PC-3 (cell line): ENCODE results near the gene TMEM114. TPM values are rescaled to one million over a fixed set of nuclear protein-coding genes. Genes with fewer than 3 reads are reported as not detected.

Source experiments
- ATAC-seq: fragments of 200-7000 bp; cut with Tn5 transposase; 2 replicates; pipeline ENCODE4 v1.9.1; 2020; ENCODE audit warnings: mild to moderate bottlenecking, moderate library complexity
- BruUV-seq: library from RNA; stranded (reverse); fragments of 400-500 nt; replicated peaks from 2 replicates; lab custom pipeline; 2021; lab: Mats Ljungman, UMichigan
- CTCF ChIA-PET: fragments of 300-600 bp; sonication (Branson Sonifier 250); formaldehyde crosslinking; loops from one replicate; lab custom pipeline; 2022; ENCODE audit warnings: antibody characterized with exemption; lab: Charles Lee
- POLR2A ChIA-PET: fragments of 300-600 bp; sonication (Branson Sonifier 250); formaldehyde crosslinking; loops from one replicate; lab custom pipeline; 2022; ENCODE audit warnings: antibody characterized with exemption; ENCODE audit not compliant: unreplicated experiment; lab: Charles Lee
- DNase-seq: peaks from one replicate; pipeline ENCODE4 v3.0.0-alpha.2; 2015
- H2AFZ ChIP-seq: fragments of 300-600 bp; sonication (generic); 2 replicates; pipeline ENCODE4 v1.6.0; 2016; ENCODE audit warnings: antibody characterized with exemption, low read length
- H3F3A ChIP-seq: fragments of 300-600 bp; sonication (generic); one replicate; pipeline ENCODE4 v1.6.0; 2017; ENCODE audit warnings: antibody characterized with exemption, low read length, control low read depth, mild to moderate bottlenecking; ENCODE audit not compliant: unreplicated experiment
- H3K27ac ChIP-seq: fragments of 300-600 bp; sonication (generic); 2 replicates; pipeline ENCODE4 v1.5.1; 2016; ENCODE audit warnings: mild to moderate bottlenecking, low read length
- H3K27me3 ChIP-seq: fragments of 300-600 bp; sonication (generic); 2 replicates; pipeline ENCODE4 v1.6.1; 2016; ENCODE audit warnings: low read length, mixed read lengths
- H3K36me3 ChIP-seq: fragments of 300-600 bp; sonication (generic); 2 replicates; pipeline ENCODE4 v1.6.1; 2016; ENCODE audit warnings: low read depth, mixed run types, low read length, mixed read lengths
- H3K4me1 ChIP-seq: fragments of 300-600 bp; sonication (generic); 2 replicates; pipeline ENCODE4 v1.5.1; 2016; ENCODE audit warnings: low read length; ENCODE audit not compliant: insufficient read depth
- H3K4me2 ChIP-seq: fragments of 300-600 bp; sonication (generic); 2 replicates; pipeline ENCODE4 v1.6.0; 2016; ENCODE audit warnings: low read length
- H3K4me3 ChIP-seq: fragments of 300-600 bp; sonication (generic); 2 replicates; pipeline ENCODE4 v1.5.1; 2016; ENCODE audit warnings: mild to moderate bottlenecking, low read length, mixed read lengths
- H3K79me2 ChIP-seq: fragments of 300-600 bp; sonication (generic); 2 replicates; pipeline ENCODE4 v1.6.1; 2017; ENCODE audit warnings: low read length, mixed read lengths
- H3K9ac ChIP-seq: fragments of 300-600 bp; sonication (generic); 2 replicates; pipeline ENCODE4 v1.6.0; 2016; ENCODE audit warnings: mild to moderate bottlenecking, low read length
- H3K9me2 ChIP-seq: fragments of 300-600 bp; sonication (generic); replicated peaks from 2 replicates; pipeline ENCODE4 v1.6.1; 2016; ENCODE audit warnings: mixed run types, low read length, mixed read lengths
- H3K9me3 ChIP-seq: fragments of 300-600 bp; sonication (generic); 2 replicates; pipeline ENCODE4 v1.6.1; 2016; ENCODE audit warnings: low read length, mixed read lengths
- H4K20me1 ChIP-seq: fragments of 300-600 bp; sonication (generic); 2 replicates; pipeline ENCODE4 v1.6.1; 2016; ENCODE audit warnings: low read length, mixed read lengths
- CTCF ChIP-seq: fragments of 300-600 bp; sonication (generic); conservative IDR thresholded peaks from 2 replicates; pipeline ENCODE4 v1.5.1; 2017; ENCODE audit warnings: antibody characterized with exemption, low read depth, mild to moderate bottlenecking, low read length
- EZH2 ChIP-seq: fragments of 300-600 bp; sonication (generic); IDR thresholded peaks from one replicate; pipeline ENCODE4 v1.6.1; 2017; ENCODE audit warnings: antibody characterized with exemption, mild to moderate bottlenecking, low read length; ENCODE audit not compliant: unreplicated experiment
- EZH2phosphoT487 ChIP-seq: fragments of 300-600 bp; sonication (generic); IDR thresholded peaks from 2 replicates; pipeline ENCODE4 v1.6.1; 2018; ENCODE audit warnings: mild to moderate bottlenecking, antibody characterized with exemption, low read length, borderline replicate concordance
- intact Hi-C: fragments of 100-400 bp; cut with micrococcal nuclease; formaldehyde crosslinking; loops from 2 replicates; pipeline ENCODE4 v1.9.0; 2023
- total RNA-seq: library from RNA; depleted of rRNA; stranded (reverse); fragments of >200 nt; gene quantifications from 2 replicates; pipeline ENCODE4 v1.2.3, GENCODE V29; 2014

Gene TMEM114
- total RNA-seq, 1 experiment from 2014 or later = not detected

DNA sequence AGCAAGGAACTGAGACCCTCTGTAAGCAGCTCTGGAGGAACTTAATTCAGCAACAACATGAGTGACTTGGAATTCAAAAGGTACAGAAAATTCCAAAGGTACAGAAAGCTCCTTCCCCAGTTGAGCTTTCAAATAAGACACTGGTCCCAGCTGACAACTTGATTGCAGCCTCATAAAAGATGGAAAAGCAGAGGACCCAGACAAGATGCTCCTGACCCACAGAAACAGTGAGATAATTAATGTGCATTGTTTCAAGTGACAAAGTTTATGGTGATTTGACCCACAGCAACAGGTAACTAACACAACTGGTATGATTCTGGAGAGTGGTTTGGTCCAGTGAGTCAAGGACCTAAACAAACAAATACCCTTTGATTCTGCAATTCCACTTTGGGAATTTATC is 15.2 kb upstream of the TMEM114 start:
- POLR2A ChIA-PET = no interaction called here
- CTCF ChIA-PET = no interaction called here
- BruUV-seq = no TSS peak

DNA sequence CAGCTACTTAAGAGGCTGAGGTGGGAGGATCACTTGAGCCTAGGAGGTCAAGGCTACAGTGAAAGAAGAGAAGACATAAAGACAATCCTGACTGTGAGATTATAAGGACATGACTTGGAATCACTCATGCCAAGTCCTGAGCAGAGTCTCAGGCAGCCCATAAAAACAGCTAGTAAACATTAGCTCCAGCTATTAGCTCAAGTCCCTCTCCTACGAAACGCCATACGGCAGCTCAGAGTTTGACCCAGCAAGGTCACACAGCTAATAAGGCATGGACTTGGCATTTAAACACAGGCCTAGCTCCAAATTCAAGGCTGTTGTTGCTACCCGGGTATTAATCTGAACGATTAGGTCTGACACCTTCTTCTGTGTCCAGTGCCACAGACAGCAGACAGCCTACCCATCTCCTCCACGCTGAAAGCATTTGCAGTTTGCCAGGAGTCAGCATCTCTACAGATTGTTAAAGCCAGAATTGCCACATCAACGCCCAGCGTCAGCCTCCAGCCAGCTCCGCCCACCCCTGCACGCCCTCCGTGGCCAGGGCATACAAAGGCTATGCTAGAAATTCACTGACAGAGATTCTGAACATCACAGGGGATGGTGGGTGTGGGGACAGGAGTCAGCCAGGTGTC is 9.9 kb upstream of the TMEM114 start:
- ChIA-PET POLR2A (no interaction called here), CTCF (no interaction called here)
- TF ChIP-seq CTCF (no peak), EZH2 (no peak), EZH2phosphoT487 (no peak)
- H3K4me3 ChIP-seq = no peak overlapping the region
- H3K79me2 ChIP-seq = no peaks in the 10 kb centered on the region
- ATAC-seq = no peak
- H3K9me2 ChIP-seq = no peaks in the 10 kb centered on the region
- BruUV-seq = no TSS peak
- no peak for DNase-seq
- no peak overlapping the region for H3K4me2 ChIP-seq
- no peaks in the 10 kb centered on the region for H3K4me1 ChIP-seq
- no peak overlapping the region for H2AFZ ChIP-seq
- H3K9ac ChIP-seq = no peak overlapping the region
- H4K20me1 ChIP-seq = no peaks in the 10 kb centered on the region
- no peaks in the 10 kb centered on the region for H3F3A ChIP-seq
- H3K27ac ChIP-seq = no peak overlapping the region
- H3K27me3 ChIP-seq = peaks cover 16% of the 10 kb centered on the region
- intact Hi-C loops = no loop called here
- no peaks in the 10 kb centered on the region for H3K9me3 ChIP-seq
- H3K36me3 ChIP-seq = no peaks in the 10 kb centered on the region

More for the DNA sequence above, 15.2 kb upstream of the TMEM114 start:
- ATAC-seq (no peak), DNase-seq (no peak)
- intact Hi-C loops = no loop called here
- H2AFZ ChIP-seq = no peak overlapping the region
- H3K4me1 ChIP-seq = no peaks in the 10 kb centered on the region
- no peaks in the 10 kb centered on the region for H3K9me3 ChIP-seq
- no peak overlapping the region for H3K27ac ChIP-seq
- peaks cover 9% of the 10 kb centered on the region; the same call in 1 of the 2 replicates for H3K27me3 ChIP-seq
- no peaks in the 10 kb centered on the region for H3K79me2 ChIP-seq
- TF ChIP-seq CTCF = no peak
- TF ChIP-seq EZH2 = no peak
- TF ChIP-seq EZH2phosphoT487 = no peak
- H3K9me2 ChIP-seq = no peaks in the 10 kb centered on the region
- H3F3A ChIP-seq = no peaks in the 10 kb centered on the region
- H4K20me1 ChIP-seq = no peaks in the 10 kb centered on the region
- H3K9ac ChIP-seq = no peak overlapping the region
- no peak overlapping the region for H3K4me2 ChIP-seq
- no peak overlapping the region for H3K4me3 ChIP-seq
- no peaks in the 10 kb centered on the region for H3K36me3 ChIP-seq

DNA sequence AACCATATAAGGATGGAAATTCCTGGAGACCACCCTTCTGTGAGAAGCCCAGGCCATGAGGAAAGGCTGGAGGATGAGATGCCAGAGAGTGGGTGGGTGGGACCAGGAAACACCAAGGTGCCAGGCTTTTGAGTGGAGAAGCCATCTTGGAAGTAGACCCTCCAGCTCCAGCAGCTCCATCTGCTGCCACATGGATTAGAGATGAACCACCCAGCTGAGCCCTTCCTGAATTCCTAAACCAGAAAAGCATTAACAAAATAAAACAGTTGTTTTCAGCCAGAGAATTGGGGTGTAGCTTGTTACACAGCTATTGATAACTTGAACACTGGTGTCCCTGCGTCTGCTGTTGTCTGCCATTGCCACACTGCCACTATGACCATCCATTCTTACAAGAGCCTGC is 6.3 kb upstream of the TMEM114 start:
- ChIA-PET CTCF (no interaction called here), POLR2A (no interaction called here)
- intact Hi-C loops = no loop called here
- H3F3A ChIP-seq = no peaks in the 10 kb centered on the region
- H3K4me3 ChIP-seq = no peak overlapping the region
- H3K9me3 ChIP-seq = no peaks in the 10 kb centered on the region
- no TSS peak for BruUV-seq
- H3K9ac ChIP-seq = no peak overlapping the region
- H3K9me2 ChIP-seq = no peaks in the 10 kb centered on the region
- no peaks in the 10 kb centered on the region for H4K20me1 ChIP-seq
- DNase-seq = no peak
- no peak for ATAC-seq
- no peak overlapping the region for H3K4me2 ChIP-seq
- no peaks in the 10 kb centered on the region for H3K79me2 ChIP-seq
- no peaks in the 10 kb centered on the region for H3K36me3 ChIP-seq
- no peak overlapping the region for H2AFZ ChIP-seq
- H3K27ac ChIP-seq = no peak overlapping the region
- no peaks in the 10 kb centered on the region for H3K4me1 ChIP-seq
- no peak for TF ChIP-seq CTCF
- no peak for TF ChIP-seq EZH2phosphoT487
- H3K27me3 ChIP-seq = peaks cover 16% of the 10 kb centered on the region
